HAP-1 (cell line): ENCODE data around the gene CCDC192.

Experiments
- DNase-seq, 2 experiments: peaks; one replicate each; pipeline ENCODE4 v3.0.0-alpha.2; 2016 to 2020; ENCODE audit warnings: low spot score in 2 of 2
- H3K27me3 ChIP-seq: fragments of 250-450 bp; sonication (Bioruptor Pico); 2 replicates; pipeline ENCODE4 v1.5.1; 2020; ENCODE audit warnings: low read depth, mild to moderate bottlenecking, moderate library complexity
- H3K36me3 ChIP-seq: fragments of 250-450 bp; sonication (Bioruptor Pico); replicated peaks from 2 replicates; pipeline ENCODE4 v1.5.1; 2020; ENCODE audit warnings: mild to moderate bottlenecking
- H3K4me1 ChIP-seq: fragments of 250-450 bp; sonication (Bioruptor Pico); 2 replicates; pipeline ENCODE4 v1.5.1; 2020; ENCODE audit warnings: mild to moderate bottlenecking
- H3K4me3 ChIP-seq: fragments of 250-450 bp; sonication (Bioruptor Pico); 2 replicates; pipeline ENCODE4 v1.5.1; 2020; ENCODE audit warnings: mild to moderate bottlenecking, moderate library complexity
- H3K9me3 ChIP-seq: fragments of 250-450 bp; sonication (Bioruptor Pico); 2 replicates; pipeline ENCODE4 v1.5.1; 2020; ENCODE audit warnings: mild to moderate bottlenecking, moderate library complexity
- in situ Hi-C: fragments of 300-500 bp; cut with MboI; formaldehyde crosslinking; loops from 3 replicates; pipeline ENCODE4 v1.14.3; 2020; ENCODE audit warnings: low sequenced_read_pairs, inconsistent platforms, mixed read lengths

The CCDC192 gene

GRCh38 chr5:127988146-127988760 lies 285.1 kb downstream of the CCDC192 start:
- Histone ChIP-seq H3K4me3 (no peak overlapping the region), H3K36me3 (no peaks in the 10 kb centered on the region), H3K27me3 (no peaks in the 10 kb centered on the region), H3K4me1 (peaks cover 14% of the 10 kb centered on the region), H3K9me3 (no peaks in the 10 kb centered on the region)
- DNase-seq, result peak; percentile 29 to 37
- in situ Hi-C loops, result no loop called here
